GM19035 (cell line): ENCODE measurements around the gene TPBGL.

Source experiments
- ATAC-seq: cut with Tn5 transposase; IDR thresholded peaks from one replicate; pipeline ENCODE4 v1.9.1; 2021; ENCODE audit not compliant: unreplicated experiment

Gene TPBGL

GRCh38 chr11:75240311-75241035, at the start of gene TPBGL:
Gene TPBGL, plus strand, starts transcription at chr11:75240774. Its CDS starts 276 bp downstream, at chr11:75241050.
- no peak for ATAC-seq

- no peak for ATAC-seq
These were observed 49.2 kb upstream of the TPBGL start for GRCh38 chr11:75191330-75191717.

- ATAC-seq, result no peak
These were observed 47.3 kb upstream of the TPBGL start for GRCh38 chr11:75193271-75193670.

- ATAC-seq, result no peak
These were observed 46.9 kb upstream of the TPBGL start for GRCh38 chr11:75193711-75194110.

GRCh38 chr11:75194147-75194546, 46.4 kb upstream of the TPBGL start:
- ATAC-seq, result no peak

GRCh38 chr11:75195167-75195962, 45.2 kb upstream of the TPBGL start:
- no peak for ATAC-seq

GRCh38 chr11:75196426-75196825, 44.1 kb upstream of the TPBGL start:
- ATAC-seq, result no peak

- no peak for ATAC-seq
These were observed 42.9 kb upstream of the TPBGL start for GRCh38 chr11:75197512-75198277.

GRCh38 chr11:75198278-75198973, 42.1 kb upstream of the TPBGL start:
- no peak for ATAC-seq

GRCh38 chr11:75199412-75199955, 41.1 kb upstream of the TPBGL start:
- no peak for ATAC-seq

- no peak for ATAC-seq
These were observed 40.5 kb upstream of the TPBGL start for GRCh38 chr11:75200051-75200450.

- ATAC-seq, result no peak
These were observed 40.0 kb upstream of the TPBGL start for GRCh38 chr11:75200531-75200930.

- ATAC-seq, result no peak
These were observed 38.8 kb upstream of the TPBGL start for GRCh38 chr11:75201771-75202170.

GRCh38 chr11:75202195-75202594, 38.4 kb upstream of the TPBGL start:
- ATAC-seq, result no peak

- no peak for ATAC-seq
These were observed 37.4 kb upstream of the TPBGL start for GRCh38 chr11:75203138-75203537.

- ATAC-seq, result no peak
These were observed 36.9 kb upstream of the TPBGL start for GRCh38 chr11:75203641-75204011.

- no peak for ATAC-seq
These were observed 36.4 kb upstream of the TPBGL start for GRCh38 chr11:75204012-75204674.

GRCh38 chr11:75204685-75205563, 35.6 kb upstream of the TPBGL start:
- ATAC-seq, result no peak

GRCh38 chr11:75205564-75206020, 35.0 kb upstream of the TPBGL start:
- ATAC-seq, result no peak
